Measurements from ENCODE around the gene ENAH.

The ENAH gene

DNA sequence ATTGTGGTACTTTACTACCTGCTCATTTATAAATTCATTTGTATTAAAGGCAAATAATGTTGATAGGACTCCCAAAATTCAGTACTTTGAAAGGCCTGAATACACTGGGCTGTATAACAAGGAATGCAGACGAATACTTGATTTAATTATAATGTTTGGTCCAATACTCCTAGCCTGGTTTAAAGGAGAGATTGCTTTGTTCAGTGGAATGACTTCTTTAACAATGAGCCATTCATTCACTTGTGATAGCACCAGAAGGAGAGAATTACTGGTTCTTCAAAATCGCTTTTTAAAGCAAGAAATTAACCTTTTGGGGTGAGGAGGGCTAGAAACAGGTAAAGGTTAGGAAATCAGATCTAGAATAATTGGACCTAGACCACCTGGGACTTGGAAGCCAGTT is 28.3 kb upstream of the ENAH start:
- no peaks in the 10 kb centered on the region for H3K27me3 ChIP-seq (replicated peaks; ENCODE audit: insufficient read depth, low read length)
- TF ChIP-seq EZH2phosphoT487 (IDR thresholded peaks at IDR 0.05; ENCODE audit: low read length) (no peak), EZH2 (optimal IDR thresholded peaks at IDR 0.05; ENCODE audit: low read depth, low read length) (no peak), CTCF (IDR thresholded peaks at IDR 0.05; ENCODE audit: low read length) (no peak)
- no peak for DNase-seq

DNA sequence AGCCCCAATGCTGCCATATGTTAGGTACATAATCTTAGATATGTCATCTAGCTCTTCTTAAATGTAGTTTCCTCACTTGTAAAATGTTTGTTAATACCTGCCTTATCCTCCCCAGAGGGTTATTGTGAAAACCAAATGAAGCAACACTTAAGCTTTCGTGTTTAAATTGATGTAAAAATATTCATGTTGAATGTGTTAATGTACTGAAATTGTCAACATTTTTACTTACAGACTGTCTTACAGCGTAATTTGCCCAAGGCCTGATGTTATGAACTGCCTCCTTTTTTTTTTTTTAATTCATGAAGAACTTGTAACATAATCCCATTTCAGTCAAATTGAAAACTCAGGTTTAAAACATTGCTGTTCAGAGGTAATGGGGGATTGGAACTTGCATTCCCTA is 25.6 kb upstream of the ENAH start:
- Histone ChIP-seq H3K4me2 (ENCODE audit: low read depth, low read length) (no peak overlapping the region), H3K9me2 (replicated peaks; ENCODE audit: insufficient read depth, low read length) (no peaks in the 10 kb centered on the region), H4K20me1 (ENCODE audit: insufficient read depth, low read length) (no peaks in the 10 kb centered on the region), H2AFZ (ENCODE audit: low read length) (no peak overlapping the region), H3F3A (ENCODE audit: insufficient read depth, low read length) (no peaks in the 10 kb centered on the region), H3K79me2 (ENCODE audit: low read length) (no peaks in the 10 kb centered on the region), H3K27ac (ENCODE audit: low read length) (no peak overlapping the region), H3K9ac (ENCODE audit: low read length) (no peak overlapping the region), H3K36me3 (replicated peaks; ENCODE audit: insufficient read depth, low read length) (no peaks in the 10 kb centered on the region), H3K27me3 (replicated peaks; ENCODE audit: insufficient read depth, low read length) (no peaks in the 10 kb centered on the region), H3K9me3 (replicated peaks; ENCODE audit: insufficient read depth, low read length) (no peaks in the 10 kb centered on the region), H3K4me3 (ENCODE audit: low read length) (no peak overlapping the region), H3K4me1 (ENCODE audit: low read length) (no peaks in the 10 kb centered on the region)
- no peak for DNase-seq
- TF ChIP-seq CTCF (IDR thresholded peaks at IDR 0.05; ENCODE audit: low read length): no peak
- TF ChIP-seq EZH2 (optimal IDR thresholded peaks at IDR 0.05; ENCODE audit: low read depth, low read length): no peak
- no peak for TF ChIP-seq EZH2phosphoT487 (IDR thresholded peaks at IDR 0.05; ENCODE audit: low read length)

More for the DNA sequence above, 28.3 kb upstream of the ENAH start:
- H3K9me3 ChIP-seq (replicated peaks; ENCODE audit: insufficient read depth, low read length): no peaks in the 10 kb centered on the region
- no peaks in the 10 kb centered on the region for H3K36me3 ChIP-seq (replicated peaks; ENCODE audit: insufficient read depth, low read length)
- no peak overlapping the region for H3K4me2 ChIP-seq (ENCODE audit: low read depth, low read length)
- H3F3A ChIP-seq (ENCODE audit: insufficient read depth, low read length): no peaks in the 10 kb centered on the region
- no peak overlapping the region for H2AFZ ChIP-seq (ENCODE audit: low read length)
- H3K4me3 ChIP-seq (ENCODE audit: low read length): no peak overlapping the region
- H4K20me1 ChIP-seq (ENCODE audit: insufficient read depth, low read length): no peaks in the 10 kb centered on the region
- H3K9me2 ChIP-seq (replicated peaks; ENCODE audit: insufficient read depth, low read length): no peaks in the 10 kb centered on the region
- no peak overlapping the region for H3K9ac ChIP-seq (ENCODE audit: low read length)
- no peak overlapping the region for H3K27ac ChIP-seq (ENCODE audit: low read length)
- no peaks in the 10 kb centered on the region for H3K4me1 ChIP-seq (ENCODE audit: low read length)
- no peaks in the 10 kb centered on the region for H3K79me2 ChIP-seq (ENCODE audit: low read length)

DNA sequence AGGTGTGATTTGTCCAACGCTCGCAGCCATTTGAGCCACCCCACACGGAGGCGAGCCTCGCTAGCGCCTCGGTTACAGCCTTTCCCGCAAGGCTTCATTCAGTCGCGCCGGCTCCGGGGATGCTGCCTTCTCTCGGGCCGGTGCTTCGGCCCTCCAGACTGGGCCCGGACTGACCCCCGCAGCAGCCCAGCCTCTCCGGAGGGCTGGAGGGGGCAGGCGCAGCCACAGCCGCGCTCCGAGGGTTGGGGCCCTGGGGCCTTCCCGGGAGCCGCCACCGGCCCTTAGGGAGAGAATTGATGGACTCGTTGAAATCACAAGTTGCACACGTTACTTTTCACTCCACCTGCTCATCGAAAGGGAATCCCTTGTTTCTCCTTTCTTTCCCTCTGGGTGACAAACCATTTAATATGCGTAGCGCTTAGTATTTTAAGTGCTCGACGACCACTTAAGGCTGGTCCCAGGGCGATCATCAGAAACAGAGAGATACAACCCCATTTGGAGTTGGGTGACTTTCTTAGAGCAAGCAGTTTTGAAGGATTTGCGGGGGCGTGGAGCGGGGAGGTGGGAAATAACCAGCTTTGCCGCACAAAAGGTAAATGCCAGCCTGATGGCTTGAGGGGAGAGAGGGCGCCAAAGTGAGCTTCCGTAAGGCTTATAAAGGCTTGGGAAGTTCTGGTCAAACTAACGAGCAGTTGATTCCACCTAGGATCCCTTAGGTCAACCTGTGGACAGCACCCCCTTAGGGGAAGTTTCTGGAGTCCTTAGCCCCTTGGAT is 24.6 kb upstream of the ENAH start:
- Histone ChIP-seq H3K79me2 (ENCODE audit: low read length) (no peaks in the 10 kb centered on the region), H3K4me3 (ENCODE audit: low read length) (no peak overlapping the region), H3K9me3 (replicated peaks; ENCODE audit: insufficient read depth, low read length) (no peaks in the 10 kb centered on the region), H3F3A (ENCODE audit: insufficient read depth, low read length) (no peaks in the 10 kb centered on the region), H3K27ac (ENCODE audit: low read length) (no peak overlapping the region), H3K36me3 (replicated peaks; ENCODE audit: insufficient read depth, low read length) (no peaks in the 10 kb centered on the region), H2AFZ (ENCODE audit: low read length) (no peak overlapping the region), H3K4me2 (ENCODE audit: low read depth, low read length) (no peak overlapping the region), H3K9ac (ENCODE audit: low read length) (no peak overlapping the region), H3K9me2 (replicated peaks; ENCODE audit: insufficient read depth, low read length) (no peaks in the 10 kb centered on the region), H3K4me1 (ENCODE audit: low read length) (no peaks in the 10 kb centered on the region), H3K27me3 (replicated peaks; ENCODE audit: insufficient read depth, low read length) (no peaks in the 10 kb centered on the region), H4K20me1 (ENCODE audit: insufficient read depth, low read length) (no peaks in the 10 kb centered on the region)
- TF ChIP-seq EZH2 (optimal IDR thresholded peaks at IDR 0.05; ENCODE audit: low read depth, low read length) (no peak), CTCF (IDR thresholded peaks at IDR 0.05; ENCODE audit: low read length) (no peak)
- DNase-seq: no peak
